Activated CD4-positive, CD25-positive, alpha-beta regulatory T cell (primary cell): ENCODE results near the gene PNMT.
A peak's percentile ranks its signal among the peaks of the same experiment; 100 is the strongest.

Experiments
- DNase-seq, 4 experiments: peaks; one replicate each; lab custom pipeline; 2025; lab: John Stamatoyannopoulos, UW

Gene PNMT

GRCh38 chr17:39633570-39634183, 34.6 kb upstream of the PNMT start:
- DNase-seq, result no peak

GRCh38 chr17:39634384-39634871, 33.8 kb upstream of the PNMT start:
- DNase-seq, result no peak

GRCh38 chr17:39635614-39636176, 32.6 kb upstream of the PNMT start:
- no peak for DNase-seq

- DNase-seq, result no peak
Measured at GRCh38 chr17:39636587-39636926, 31.7 kb upstream of the PNMT start.

- DNase-seq, result peak; percentile 72 to 91 (median 80)
Measured at GRCh38 chr17:39636927-39637736, 31.1 kb upstream of the PNMT start, which contains the start of gene STARD3. TSS of gene STARD3 (plus strand) at chr17:39637144. CDS start at chr17:39653532, 16,388 bp downstream.

GRCh38 chr17:39638317-39638716, 29.9 kb upstream of the PNMT start:
- no peak for DNase-seq

- DNase-seq, result no peak
Measured at GRCh38 chr17:39639043-39639442, 29.2 kb upstream of the PNMT start.

GRCh38 chr17:39639566-39640458, 28.4 kb upstream of the PNMT start:
- no peak for DNase-seq

GRCh38 chr17:39640591-39641031, 27.6 kb upstream of the PNMT start:
- no peak for DNase-seq

- DNase-seq, result no peak
Measured at GRCh38 chr17:39641097-39641496, 27.2 kb upstream of the PNMT start.

GRCh38 chr17:39641883-39642282, 26.4 kb upstream of the PNMT start:
- no peak for DNase-seq

GRCh38 chr17:39642291-39643074, 25.8 kb upstream of the PNMT start:
- no peak for DNase-seq

- no peak for DNase-seq
Measured at GRCh38 chr17:39643271-39643670, 25.0 kb upstream of the PNMT start.

GRCh38 chr17:39647256-39647655, 21.0 kb upstream of the PNMT start:
- no peak for DNase-seq

- DNase-seq, result no peak
Measured at GRCh38 chr17:39648616-39649366, 19.5 kb upstream of the PNMT start.

GRCh38 chr17:39650121-39650579, 18.1 kb upstream of the PNMT start:
- DNase-seq, result no peak

GRCh38 chr17:39651923-39652586, 16.2 kb upstream of the PNMT start:
- no peak for DNase-seq

GRCh38 chr17:39652587-39653315, 15.5 kb upstream of the PNMT start:
- DNase-seq, result no peak

GRCh38 chr17:39653316-39653661, 15.0 kb upstream of the PNMT start:
- DNase-seq, result no peak
